Caco-2 (cell line): Measurements from ENCODE around the gene LMAN2. TPM values are rescaled to one million over a fixed set of nuclear protein-coding genes. Genes with fewer than 3 reads are reported as not detected.
"Not testable (repeated sequence)": the region's sequence is repeated elsewhere in the genome, so short reads cannot be mapped to it uniquely, and the experiment has no call there.

Experiments
- BruUV-seq: library from RNA; stranded (reverse); fragments of 400-500 nt; replicated peaks from 2 replicates; lab custom pipeline; 2021; lab: Mats Ljungman, UMichigan
- CTCF ChIA-PET: fragments of 300-600 bp; sonication (Branson Sonifier 250); formaldehyde crosslinking; loops from one replicate; lab custom pipeline; 2022; ENCODE audit warnings: antibody characterized with exemption; lab: Charles Lee
- POLR2A ChIA-PET: fragments of 300-600 bp; sonication (Branson Sonifier 250); formaldehyde crosslinking; loops from one replicate; lab custom pipeline; 2022; ENCODE audit warnings: antibody characterized with exemption; lab: Charles Lee
- DNase-seq, 2 experiments: peaks; one replicate each; pipeline versions ENCODE4 v3.0.0 to v3.0.0-alpha.2; 2020 to 2022
- H3K27me3 ChIP-seq: replicated peaks from 2 replicates; pipeline ENCODE4 v1.6.0; 2011; ENCODE audit warnings: low read length; ENCODE audit not compliant: control insufficient read depth, insufficient read depth
- H3K36me3 ChIP-seq: 2 replicates; pipeline ENCODE4 v1.5.1; 2011; ENCODE audit warnings: low read length; ENCODE audit not compliant: control insufficient read depth, insufficient read depth
- H3K4me1 ChIP-seq: fragments of 250-450 bp; sonication (Bioruptor Pico); 2 replicates; pipeline ENCODE4 v1.5.1; 2020; ENCODE audit warnings: mild to moderate bottlenecking
- H3K4me3 ChIP-seq: 2 replicates; pipeline ENCODE4 v1.5.1; 2011; ENCODE audit warnings: low read depth, mild to moderate bottlenecking, control low read depth, low read length
- H3K9me3 ChIP-seq: fragments of 250-450 bp; sonication (Bioruptor Pico); 2 replicates; pipeline ENCODE4 v1.5.1; 2020; ENCODE audit warnings: mild to moderate bottlenecking, moderate library complexity
- H3K27ac Mint-ChIP-seq: one replicate; pipeline ENCODE4 v1.8.0; 2022; ENCODE audit warnings: mixed read lengths; ENCODE audit not compliant: unreplicated experiment
- H3K27me3 Mint-ChIP-seq: one replicate; pipeline ENCODE4 v1.8.0; 2022; ENCODE audit warnings: mixed read lengths; ENCODE audit not compliant: insufficient read depth, unreplicated experiment
- H3K36me3 Mint-ChIP-seq: one replicate; pipeline ENCODE4 v1.8.0; 2022; ENCODE audit warnings: mild to moderate bottlenecking, mixed read lengths; ENCODE audit not compliant: insufficient read depth, unreplicated experiment
- H3K4me1 Mint-ChIP-seq: one replicate; pipeline ENCODE4 v1.8.0; 2022; ENCODE audit warnings: low read depth, mixed read lengths; ENCODE audit not compliant: unreplicated experiment
- H3K4me3 Mint-ChIP-seq: one replicate; pipeline ENCODE4 v1.8.0; 2022; ENCODE audit warnings: mild to moderate bottlenecking, moderate library complexity, mixed read lengths; ENCODE audit not compliant: unreplicated experiment
- H3K9me3 Mint-ChIP-seq: one replicate; pipeline ENCODE4 v1.8.0; 2022; ENCODE audit warnings: mixed read lengths; ENCODE audit not compliant: unreplicated experiment
- CTCF ChIP-seq, 2 experiments: fragments of 200-600 bp in 1 of 2; IDR thresholded peaks; 1 replicate in 1 of 2; 2 replicates in 1 of 2; pipeline versions ENCODE4 v1.5.1 to v1.8.0; 2011 to 2022; ENCODE audit warnings: antibody characterized with exemption in 1 of 2, control low read depth in 1 of 2, inconsistent platforms in 1 of 2, low read depth in 1 of 2, low read length in 1 of 2, mild to moderate bottlenecking in 1 of 2, moderate library complexity in 1 of 2; ENCODE audit not compliant: insufficient read depth in 1 of 2, severe bottlenecking in 1 of 2, unreplicated experiment in 1 of 2
- intact Hi-C: fragments of 100-400 bp; cut with micrococcal nuclease; formaldehyde crosslinking; loops from one replicate; pipeline ENCODE4 v1.10.0; 2022; ENCODE audit not compliant: unreplicated experiment
- total RNA-seq: library from RNA; stranded (reverse); gene quantifications from 2 replicates; pipeline ENCODE4 v1.2.3, GENCODE V29; 2022

LMAN2 gene
- total RNA-seq, 1 experiment from 2014 or later = 241 TPM

GRCh38 chr5:177306674-177307543, 44.6 kb downstream of the LMAN2 start:
- Mint-ChIP-seq H3K4me3 (no peak overlapping the region), H3K27ac (no peak overlapping the region), H3K27me3 (no peaks in the 10 kb centered on the region), H3K36me3 (peaks cover 73% of the 10 kb centered on the region), H3K9me3 (no peaks in the 10 kb centered on the region), H3K4me1 (peaks cover 20% of the 10 kb centered on the region)
- Histone ChIP-seq H3K9me3 (no peaks in the 10 kb centered on the region), H3K4me3 (no peak overlapping the region), H3K36me3 (peaks cover 9% of the 10 kb centered on the region), H3K27me3 (no peaks in the 10 kb centered on the region), H3K4me1 (peaks cover 22% of the 10 kb centered on the region)
- TF ChIP-seq CTCF (IDR thresholded peaks at IDR 0.05; ENCODE audit: insufficient read depth in 1 of 2, low read depth in 1 of 2, low read length in 1 of 2, severe bottlenecking in 1 of 2, unreplicated experiment in 1 of 2) = no peak
- CTCF ChIA-PET = interaction anchor here (0.6 to 3.7 kb wide), 2 partner anchors 96 to 191 kb away, joined by 3 to 33 read pairs; no protein-coding TSS in a partner anchor
- no peak for DNase-seq
- no TSS peak for BruUV-seq
- POLR2A ChIA-PET = no interaction called here
- intact Hi-C loops = no loop called here

- CTCF ChIA-PET = not testable (repeated sequence)
Observed at GRCh38 chr5:177306103-177306640, 45.3 kb downstream of the LMAN2 start.

GRCh38 chr5:177304392-177305119, 46.9 kb downstream of the LMAN2 start:
- TF ChIP-seq CTCF (IDR thresholded peaks at IDR 0.05; ENCODE audit: insufficient read depth in 1 of 2, low read depth in 1 of 2, low read length in 1 of 2, severe bottlenecking in 1 of 2, unreplicated experiment in 1 of 2) = no peak
- H3K4me3 ChIP-seq = peak overlapping the region; percentile 89
- peaks cover 8% of the 10 kb centered on the region for H3K36me3 ChIP-seq
- peak in 1 of 2 experiments; percentile 72 for DNase-seq
- Mint-ChIP-seq H3K4me1 (peaks cover 25% of the 10 kb centered on the region), H3K9me3 (no peaks in the 10 kb centered on the region), H3K27ac (peak overlapping the region; percentile 94), H3K4me3 (peak overlapping the region; percentile 94), H3K27me3 (no peaks in the 10 kb centered on the region), H3K36me3 (peaks cover 74% of the 10 kb centered on the region)
- H3K9me3 ChIP-seq = no peaks in the 10 kb centered on the region
- POLR2A ChIA-PET = no interaction called here
- peaks cover 29% of the 10 kb centered on the region for H3K4me1 ChIP-seq
- no peaks in the 10 kb centered on the region for H3K27me3 ChIP-seq
- CTCF ChIA-PET = interaction anchor here (0.6 kb wide), 1 partner anchor 192 kb away, joined by 3 read pairs; no protein-coding TSS in a partner anchor
- BruUV-seq = no TSS peak
- intact Hi-C loops = no loop called here

More at GRCh38 chr5:177306103-177306640, 45.3 kb downstream of the LMAN2 start:
- H3K4me1 ChIP-seq = peaks cover 28% of the 10 kb centered on the region
- POLR2A ChIA-PET, DNase-seq, H3K9me3 Mint-ChIP-seq, H3K4me3 Mint-ChIP-seq, H3K27me3 Mint-ChIP-seq, intact Hi-C loops, H3K4me3 ChIP-seq, BruUV-seq, H3K27ac Mint-ChIP-seq, H3K27me3 ChIP-seq, H3K9me3 ChIP-seq: not testable (repeated sequence)
- peaks cover 11% of the 10 kb centered on the region for H3K36me3 ChIP-seq
- Mint-ChIP-seq H3K36me3 (peaks cover 72% of the 10 kb centered on the region), H3K4me1 (peaks cover 24% of the 10 kb centered on the region)
